Activated CD4-positive, alpha-beta T cell treated with anti-CD3 and anti-CD28 coated beads for 36 hours (primary cell): Measurements from ENCODE around the gene ALDH3A1. TPM values are rescaled to one million over a fixed set of nuclear protein-coding genes. Genes with fewer than 3 reads are reported as not detected.

Source experiments
- ATAC-seq: fragments of 200-7000 bp; cut with Tn5 transposase; one replicate; pipeline ENCODE4 v1.10.0; 2021; ENCODE audit warnings: mild to moderate bottlenecking, moderate library complexity
- CTCF ChIA-PET: fragments of 350-600 bp; sonication (Branson Sonifier 250); formaldehyde crosslinking; loops from one replicate; lab custom pipeline; 2021; ENCODE audit warnings: antibody characterized with exemption; lab: Charles Lee
- POLR2A ChIA-PET: fragments of 350-600 bp; sonication (Branson Sonifier 250); formaldehyde crosslinking; loops from one replicate; lab custom pipeline; 2021; ENCODE audit warnings: antibody characterized with exemption, inconsistent platforms; lab: Charles Lee
- DNase-seq: peaks from one replicate; pipeline ENCODE4 v3.0.0-alpha.2; 2020
- H3K27ac Mint-ChIP-seq: one replicate; pipeline ENCODE4 v1.8.0; 2021; ENCODE audit warnings: mixed read lengths
- H3K27me3 Mint-ChIP-seq: one replicate; pipeline ENCODE4 v1.8.0; 2021; ENCODE audit warnings: mixed read lengths
- H3K36me3 Mint-ChIP-seq: one replicate; pipeline ENCODE4 v1.8.0; 2021; ENCODE audit warnings: low read depth, mixed read lengths
- H3K4me1 Mint-ChIP-seq: one replicate; pipeline ENCODE4 v1.8.0; 2021; ENCODE audit warnings: mixed read lengths
- H3K4me3 Mint-ChIP-seq: one replicate; pipeline ENCODE4 v1.8.0; 2021; ENCODE audit warnings: mild to moderate bottlenecking, moderate library complexity, mixed read lengths
- H3K9me3 Mint-ChIP-seq: one replicate; pipeline ENCODE4 v1.8.0; 2021; ENCODE audit warnings: low read depth, mixed read lengths
- intact Hi-C, 2 experiments: fragments of 100-400 bp; cut with DNase I in 1 of 2; cut with micrococcal nuclease in 1 of 2; formaldehyde crosslinking; loops; one replicate each; pipeline versions ENCODE4 v1.14.2 to v1.15.1; 2022 to 2024; cut with DNase I, micrococcal nuclease
- total RNA-seq, 2 experiments: library from RNA; stranded (reverse); gene quantifications; one replicate each; pipeline ENCODE4 v1.2.3, GENCODE V29; 2021

Gene ALDH3A1
- total RNA-seq, 2 experiments from 2014 or later: not detected

DNA sequence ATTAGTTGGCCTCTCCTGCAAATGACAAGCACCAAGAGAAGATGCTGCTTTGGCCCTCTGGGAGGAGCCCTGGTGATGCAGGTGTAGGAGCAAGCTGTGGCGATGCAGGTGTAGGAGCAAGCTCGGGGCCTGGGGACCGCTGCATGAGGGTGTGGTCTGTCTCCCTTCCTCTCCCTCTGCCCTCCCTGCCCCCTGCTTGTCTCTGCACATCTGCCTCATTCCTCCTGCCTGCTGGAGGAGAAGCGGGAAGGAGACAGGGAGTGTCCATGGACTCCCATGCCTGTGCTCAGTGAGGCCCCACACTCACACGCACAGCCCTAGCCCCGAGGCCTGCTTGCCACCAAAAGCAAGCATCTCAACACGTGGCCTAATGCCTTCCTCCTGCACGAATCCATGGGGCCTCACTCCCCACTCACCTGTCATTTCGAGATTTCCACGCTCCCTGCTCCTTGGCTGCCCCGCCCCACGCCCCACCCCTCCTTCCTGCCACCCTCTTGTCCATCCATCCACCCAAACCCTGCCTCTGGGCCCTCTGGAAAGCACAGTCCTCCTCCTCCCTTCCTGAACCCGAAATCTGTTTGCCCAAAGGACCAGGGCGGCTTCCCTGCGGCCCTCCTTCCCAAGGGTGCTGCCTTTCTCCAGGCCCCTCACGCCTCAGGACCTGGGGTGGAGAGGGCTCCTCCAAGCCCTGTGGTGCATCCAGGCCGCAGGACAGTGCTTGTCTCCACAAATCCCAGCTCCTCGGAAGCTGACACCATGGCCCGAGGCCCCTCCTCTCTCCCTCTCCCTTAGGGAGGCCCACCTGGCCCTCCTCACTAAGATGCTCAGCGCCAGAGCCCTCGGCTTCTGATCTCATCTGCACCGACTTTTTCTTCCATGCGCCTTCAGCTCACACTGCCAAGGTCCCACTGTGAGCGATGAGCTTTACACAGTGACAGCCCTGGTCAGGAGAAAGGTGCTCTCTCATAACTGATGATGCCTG, 11.8 kb upstream of the ALDH3A1 start:
- Mint-ChIP-seq H3K4me3 (no peak overlapping the region), H3K9me3 (no peaks in the 10 kb centered on the region), H3K27me3 (no peaks in the 10 kb centered on the region), H3K36me3 (no peaks in the 10 kb centered on the region), H3K27ac (no peak overlapping the region), H3K4me1 (peaks cover 8% of the 10 kb centered on the region)
- no peak for DNase-seq
- no peak for ATAC-seq
- intact Hi-C loops: loop anchor here in 1 of 2 experiments (5.0 kb wide), 1 partner anchor 398 kb away; the partner anchor contains the start of gene B9D1
- CTCF ChIA-PET: interaction anchor here (1.1 to 4.9 kb wide), 4 partner anchors 11 to 243 kb away, joined by 3 to 37 read pairs (median 14); partner anchors contain the start of gene ALDH3A1
- POLR2A ChIA-PET: no interaction called here

DNA sequence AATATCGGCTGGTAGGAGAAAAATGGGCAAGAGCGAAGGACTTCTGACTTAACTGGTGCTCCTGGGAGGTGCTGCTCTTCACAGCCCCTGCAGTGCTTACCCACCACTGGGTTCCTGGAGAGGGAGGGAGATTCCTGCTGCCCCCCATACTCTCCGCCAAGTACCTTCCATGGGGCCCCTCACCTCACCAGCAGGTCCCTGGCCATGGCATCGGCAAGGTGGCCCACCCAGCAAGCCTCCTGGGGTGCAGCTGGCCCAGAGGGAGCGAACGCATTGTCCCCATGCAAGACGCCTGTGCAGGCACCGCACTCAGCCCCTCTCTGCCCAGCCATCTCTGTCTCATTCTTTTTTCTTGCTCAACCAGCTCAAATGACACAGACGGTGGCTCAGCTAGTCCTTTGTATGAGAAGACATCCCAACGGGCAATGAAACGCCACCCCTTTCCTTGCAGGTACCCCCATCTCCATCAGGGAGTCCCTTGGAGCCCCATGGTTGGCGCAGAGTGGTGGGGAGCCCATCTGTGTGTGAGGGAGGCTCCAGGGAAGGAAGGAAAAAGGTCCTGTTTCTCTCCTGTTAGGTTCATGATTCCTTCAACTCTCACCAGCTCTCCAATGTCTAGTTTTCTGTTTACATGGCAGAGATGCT, 9.6 kb upstream of the ALDH3A1 start:
- intact Hi-C loops: no loop called here
- Mint-ChIP-seq H3K36me3 (no peaks in the 10 kb centered on the region), H3K27ac (no peak overlapping the region), H3K27me3 (no peaks in the 10 kb centered on the region), H3K4me1 (peaks cover 5% of the 10 kb centered on the region), H3K4me3 (no peak overlapping the region), H3K9me3 (no peaks in the 10 kb centered on the region)
- ChIA-PET CTCF (interaction anchor here (1.3 to 3.1 kb wide), 3 partner anchors 9 to 13 kb away, joined by 4 to 12 read pairs (median 7); no protein-coding TSS in a partner anchor), POLR2A (no interaction called here)
- ATAC-seq (no peak), DNase-seq (no peak)

- intact Hi-C loops: no loop called here
- ATAC-seq (no peak), DNase-seq (no peak)
- Mint-ChIP-seq H3K4me3 (no peak overlapping the region), H3K4me1 (peaks cover 4% of the 10 kb centered on the region), H3K36me3 (no peaks in the 10 kb centered on the region), H3K27me3 (no peaks in the 10 kb centered on the region), H3K9me3 (no peaks in the 10 kb centered on the region), H3K27ac (no peak overlapping the region)
- ChIA-PET POLR2A (interaction anchor here (0.7 kb wide), 1 partner anchor 36 kb away, joined by 3 read pairs; no protein-coding TSS in a partner anchor), CTCF (interaction anchor here (1.2 to 3.1 kb wide), 2 partner anchors 8 to 10 kb away, joined by 3 to 12 read pairs; no protein-coding TSS in a partner anchor)
Measured at GRCh38 chr17:19756546-19756945, 8.4 kb upstream of the ALDH3A1 start.

DNA sequence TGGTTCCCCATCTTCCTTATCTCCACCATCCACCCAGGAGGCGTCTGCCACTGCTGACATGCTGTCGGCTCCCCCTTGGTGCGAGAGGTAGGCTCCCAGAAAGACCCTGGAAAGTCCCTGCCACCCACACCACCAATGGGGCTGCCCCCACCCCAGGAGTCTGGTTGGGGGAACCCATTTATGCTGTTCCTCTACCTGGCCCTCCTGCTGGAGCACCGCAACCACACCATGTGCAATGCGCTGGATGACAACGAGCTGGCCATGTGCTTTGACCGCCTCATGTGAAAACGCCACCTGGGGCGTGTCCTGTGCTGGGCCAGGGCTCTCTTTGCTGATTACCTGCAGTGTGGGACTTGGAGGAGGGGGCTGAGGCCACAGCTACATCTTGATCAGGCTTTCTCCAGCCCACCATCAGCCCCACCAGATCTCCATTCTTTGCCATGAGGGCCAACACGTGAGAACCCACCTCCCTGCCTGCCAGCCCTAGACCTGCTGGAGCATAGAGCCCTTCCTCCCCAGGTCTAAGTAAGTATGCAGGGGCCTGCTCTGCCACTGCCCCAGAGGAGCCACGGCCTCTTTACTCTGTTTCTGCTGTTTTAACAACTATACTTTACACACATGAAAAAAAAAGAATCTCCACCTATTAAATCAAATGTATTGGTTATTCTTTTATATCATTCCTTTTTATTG, 7.9 kb upstream of the ALDH3A1 start:
- H3K27ac Mint-ChIP-seq: no peak overlapping the region
- intact Hi-C loops: no loop called here
- H3K4me3 Mint-ChIP-seq: no peak overlapping the region
- ChIA-PET CTCF (interaction anchor here (1.2 to 3.1 kb wide), 2 partner anchors 9 to 10 kb away, joined by 3 to 12 read pairs; no protein-coding TSS in a partner anchor), POLR2A (interaction anchor here (0.7 kb wide), 1 partner anchor 37 kb away, joined by 3 read pairs; no protein-coding TSS in a partner anchor)
- H3K27me3 Mint-ChIP-seq: no peaks in the 10 kb centered on the region
- no peaks in the 10 kb centered on the region for H3K9me3 Mint-ChIP-seq
- DNase-seq (no peak), ATAC-seq (no peak)
- H3K4me1 Mint-ChIP-seq: peaks cover 4% of the 10 kb centered on the region
- no peaks in the 10 kb centered on the region for H3K36me3 Mint-ChIP-seq

DNA sequence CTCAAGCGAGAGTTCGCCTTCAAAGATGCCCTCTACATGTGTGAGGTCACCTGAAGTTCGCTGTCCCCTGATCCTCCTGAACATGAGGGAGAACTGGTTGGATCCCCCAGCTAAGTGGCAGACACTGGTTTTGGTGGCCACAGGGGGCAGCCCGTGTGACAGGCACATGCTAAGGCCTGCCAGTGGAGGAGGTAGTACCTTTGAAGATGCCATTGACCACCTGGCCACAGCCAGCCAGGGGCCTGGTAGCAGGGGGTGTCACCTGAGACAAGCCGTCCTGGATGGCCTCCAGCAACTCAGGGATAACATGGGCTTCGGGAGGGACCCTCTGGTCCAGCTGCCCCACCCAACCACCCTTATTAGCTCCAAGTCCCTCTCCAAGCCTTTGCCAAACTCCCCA, 7.3 kb upstream of the ALDH3A1 start:
- Mint-ChIP-seq H3K4me3 (no peak overlapping the region), H3K27me3 (no peaks in the 10 kb centered on the region), H3K4me1 (peaks cover 4% of the 10 kb centered on the region), H3K36me3 (no peaks in the 10 kb centered on the region), H3K9me3 (no peaks in the 10 kb centered on the region), H3K27ac (no peak overlapping the region)
- ATAC-seq (no peak), DNase-seq (no peak)
- POLR2A ChIA-PET: no interaction called here
- intact Hi-C loops: no loop called here
- CTCF ChIA-PET: interaction anchor here (0.5 to 3.1 kb wide), 4 partner anchors 9 to 240 kb away, joined by 3 to 12 read pairs (median 3); no protein-coding TSS in a partner anchor

GRCh38 chr17:19753661-19754463, 5.8 kb upstream of the ALDH3A1 start:
- POLR2A ChIA-PET: no interaction called here
- Mint-ChIP-seq H3K27ac (no peak overlapping the region), H3K27me3 (no peaks in the 10 kb centered on the region), H3K4me1 (peaks cover 7% of the 10 kb centered on the region), H3K36me3 (no peaks in the 10 kb centered on the region), H3K4me3 (no peak overlapping the region), H3K9me3 (no peaks in the 10 kb centered on the region)
- ATAC-seq (no peak), DNase-seq (no peak)
- intact Hi-C loops: no loop called here
- CTCF ChIA-PET: interaction anchor here (0.8 to 3.1 kb wide), 4 partner anchors 9 to 15 kb away, joined by 3 to 12 read pairs (median 4); no protein-coding TSS in a partner anchor

DNA sequence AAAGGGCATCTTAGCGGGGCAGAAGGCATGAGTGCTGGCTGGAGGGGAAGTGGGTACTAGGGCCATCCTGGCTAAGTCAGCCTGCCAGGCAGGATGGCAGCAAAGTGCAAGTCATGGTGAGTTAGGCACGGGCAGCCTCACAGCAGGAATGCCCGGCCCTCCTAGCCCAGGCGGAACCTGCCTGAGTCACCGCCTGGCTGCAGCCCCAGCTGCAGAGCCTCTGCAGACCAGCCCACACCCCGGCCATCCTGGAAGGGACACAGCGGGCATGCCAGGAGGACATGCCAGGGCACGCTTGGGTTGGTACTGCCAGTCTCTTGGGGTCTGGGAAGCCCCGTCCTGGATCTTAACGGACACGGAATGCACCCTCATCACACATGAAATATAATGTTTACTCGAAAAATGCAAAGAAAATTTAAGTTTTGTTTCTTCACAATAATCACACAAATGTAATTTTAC, 5.0 kb upstream of the ALDH3A1 start:
- no peak for DNase-seq
- ChIA-PET POLR2A (no interaction called here), CTCF (interaction anchor here (0.8 to 1.4 kb wide), 3 partner anchors 8 to 23 kb away, joined by 3 to 5 read pairs (median 3); no protein-coding TSS in a partner anchor)
- Mint-ChIP-seq H3K4me1 (peaks cover 7% of the 10 kb centered on the region), H3K4me3 (no peak overlapping the region), H3K36me3 (no peaks in the 10 kb centered on the region), H3K27ac (no peak overlapping the region), H3K9me3 (no peaks in the 10 kb centered on the region), H3K27me3 (no peaks in the 10 kb centered on the region)
- intact Hi-C loops: no loop called here
- ATAC-seq: no peak

- CTCF ChIA-PET: interaction anchor here (0.6 to 1.4 kb wide), 3 partner anchors 10 to 986 kb away, joined by 3 to 12 read pairs (median 3); no protein-coding TSS in a partner anchor
- Mint-ChIP-seq H3K36me3 (no peaks in the 10 kb centered on the region), H3K27ac (no peak overlapping the region), H3K4me1 (peaks cover 7% of the 10 kb centered on the region), H3K4me3 (no peak overlapping the region), H3K9me3 (no peaks in the 10 kb centered on the region), H3K27me3 (no peaks in the 10 kb centered on the region)
- no peak for ATAC-seq
- POLR2A ChIA-PET: no interaction called here
- DNase-seq: no peak
- intact Hi-C loops: no loop called here
Measured at GRCh38 chr17:19752216-19753050, 4.3 kb upstream of the ALDH3A1 start.

- H3K36me3 Mint-ChIP-seq: no peaks in the 10 kb centered on the region
- no peak for DNase-seq
- no peaks in the 10 kb centered on the region for H3K9me3 Mint-ChIP-seq
- intact Hi-C loops: no loop called here
- ChIA-PET CTCF (interaction anchor here (1.0 to 1.4 kb wide), 2 partner anchors 11 to 35 kb away, joined by 5 to 12 read pairs; no protein-coding TSS in a partner anchor), POLR2A (no interaction called here)
- H3K27ac Mint-ChIP-seq: no peak overlapping the region
- H3K27me3 Mint-ChIP-seq: no peaks in the 10 kb centered on the region
- peaks cover 5% of the 10 kb centered on the region for H3K4me1 Mint-ChIP-seq
- no peak overlapping the region for H3K4me3 Mint-ChIP-seq
- no peak for ATAC-seq
Measured at GRCh38 chr17:19750835-19751234, 2.7 kb upstream of the ALDH3A1 start.
